Subcutaneous abdominal adipose tissue (tissue), 5 donors: Measurements from ENCODE around the gene LMNB1.
"Not testable (repeated sequence)": the region's sequence is repeated elsewhere in the genome, so short reads cannot be mapped to it uniquely, and the experiment has no call there.

Source experiments
- H3K27ac ChIP-seq: one replicate; pipeline ENCODE4 v1.7.0; 2013; ENCODE audit warnings: low read depth, mild to moderate bottlenecking, inconsistent platforms, low read length, moderate library complexity
- H3K27me3 ChIP-seq, 5 donors: one replicate each; pipeline ENCODE4 v1.7.0; 2013; ENCODE audit warnings: low read length in 5 of 5, inconsistent platforms in 1 of 5; ENCODE audit not compliant: control insufficient read depth in 5 of 5, insufficient read depth in 4 of 5
- H3K36me3 ChIP-seq, 5 donors: one replicate each; pipeline ENCODE4 v1.7.0; 2013; ENCODE audit warnings: low read length in 5 of 5; ENCODE audit not compliant: control insufficient read depth in 5 of 5, insufficient read depth in 5 of 5
- H3K4me1 ChIP-seq, 5 donors: one replicate each; pipeline ENCODE4 v1.7.0; 2013; ENCODE audit warnings: low read length in 5 of 5, mild to moderate bottlenecking in 3 of 5, moderate library complexity in 1 of 5; ENCODE audit not compliant: control insufficient read depth in 5 of 5, insufficient read depth in 5 of 5
- H3K4me3 ChIP-seq, 5 donors: one replicate each; pipeline ENCODE4 v1.7.0; 2013; ENCODE audit warnings: low read length in 5 of 5, low read depth in 1 of 5
- H3K9ac ChIP-seq, 5 donors: one replicate each; pipeline ENCODE4 v1.7.0; 2013; ENCODE audit warnings: low read length in 5 of 5, mild to moderate bottlenecking in 4 of 5, moderate library complexity in 3 of 5
- H3K9me3 ChIP-seq, 5 donors: one replicate each; pipeline ENCODE4 v1.7.0; 2013; ENCODE audit warnings: low read length in 5 of 5; ENCODE audit not compliant: control insufficient read depth in 5 of 5
- donor health status: healthy.
- donor health status: healthy.
- donor health status: healthy.
- donor health status: healthy.
- donor health status: healthy.

LMNB1 gene

GRCh38 chr5:126826619-126827215 lies 49.8 kb downstream of the LMNB1 start:
- peaks cover 0 to 5% (median 0%) of the 10 kb centered on the region in 5 donors for H3K36me3 ChIP-seq
- H3K27ac ChIP-seq, result no peak overlapping the region
- no peaks in the 10 kb centered on the region for H3K27me3 ChIP-seq

GRCh38 chr5:126829098-126829497 lies 52.2 kb downstream of the LMNB1 start:
- Histone ChIP-seq H3K9ac (no peak overlapping the region), H3K4me1 (no peaks in the 10 kb centered on the region), H3K4me3 (no peak overlapping the region), H3K9me3 (no peaks in the 10 kb centered on the region), H3K27me3 (no peaks in the 10 kb centered on the region), H3K27ac (no peak overlapping the region), H3K36me3 (peaks cover 0 to 5% (median 0%) of the 10 kb centered on the region in 5 donors)

More at GRCh38 chr5:126826619-126827215, 49.8 kb downstream of the LMNB1 start:
- Histone ChIP-seq H3K9me3 (no peaks in the 10 kb centered on the region), H3K4me3 (no peak overlapping the region), H3K4me1 (no peaks in the 10 kb centered on the region), H3K9ac (no peak overlapping the region)

GRCh38 chr5:126830061-126830460 lies 53.1 kb downstream of the LMNB1 start:
- Histone ChIP-seq H3K9ac (no peak overlapping the region), H3K9me3 (no peaks in the 10 kb centered on the region), H3K36me3 (peaks cover 0 to 5% (median 0%) of the 10 kb centered on the region in 5 donors), H3K4me3 (no peak overlapping the region), H3K27ac (no peak overlapping the region), H3K27me3 (no peaks in the 10 kb centered on the region), H3K4me1 (no peaks in the 10 kb centered on the region)

- H3K9ac ChIP-seq, result no peak overlapping the region
- H3K27ac ChIP-seq, result no peak overlapping the region
- no peaks in the 10 kb centered on the region for H3K4me1 ChIP-seq
- H3K4me3 ChIP-seq, result no peak overlapping the region
- peaks cover 0 to 5% (median 0%) of the 10 kb centered on the region in 5 donors for H3K36me3 ChIP-seq
- H3K27me3 ChIP-seq, result no peaks in the 10 kb centered on the region
- H3K9me3 ChIP-seq, result no peaks in the 10 kb centered on the region
Measured at GRCh38 chr5:126831156-126831555, 54.2 kb downstream of the LMNB1 start.

GRCh38 chr5:126836778-126837177 lies 59.8 kb downstream of the LMNB1 start:
- H3K9me3 ChIP-seq, result no peaks in the 10 kb centered on the region
- H3K4me3 ChIP-seq, result no peak overlapping the region
- H3K9ac ChIP-seq, result no peak overlapping the region
- H3K4me1 ChIP-seq, result no peaks in the 10 kb centered on the region
- H3K27me3 ChIP-seq, result no peaks in the 10 kb centered on the region
- no peaks in the 10 kb centered on the region for H3K36me3 ChIP-seq
- H3K27ac ChIP-seq, result no peak overlapping the region

GRCh38 chr5:126837242-126837641 lies 60.3 kb downstream of the LMNB1 start:
- Histone ChIP-seq H3K27me3 (no peaks in the 10 kb centered on the region), H3K9ac (no peak overlapping the region), H3K4me1 (no peaks in the 10 kb centered on the region), H3K27ac (no peak overlapping the region), H3K4me3 (no peak overlapping the region), H3K9me3 (no peaks in the 10 kb centered on the region), H3K36me3 (no peaks in the 10 kb centered on the region)

- Histone ChIP-seq H3K27me3 (no peaks in the 10 kb centered on the region), H3K36me3 (no peaks in the 10 kb centered on the region), H3K9me3 (no peaks in the 10 kb centered on the region), H3K9ac (no peak overlapping the region), H3K4me1 (no peaks in the 10 kb centered on the region), H3K4me3 (no peak overlapping the region), H3K27ac (no peak overlapping the region)
Measured at GRCh38 chr5:126837906-126838539, 61.1 kb downstream of the LMNB1 start.

- H3K9ac ChIP-seq, H3K36me3 ChIP-seq, H3K4me1 ChIP-seq, H3K27me3 ChIP-seq, H3K27ac ChIP-seq, H3K4me3 ChIP-seq, H3K9me3 ChIP-seq: not testable (repeated sequence)
Measured at GRCh38 chr5:126839407-126839806, 62.5 kb downstream of the LMNB1 start.

- H3K36me3 ChIP-seq, H3K9ac ChIP-seq, H3K27me3 ChIP-seq, H3K4me3 ChIP-seq, H3K9me3 ChIP-seq, H3K27ac ChIP-seq: not testable (repeated sequence)
- H3K4me1 ChIP-seq, result peaks cover 4 to 30% (median 26%) of the 10 kb centered on the region in 5 donors
Measured at GRCh38 chr5:126843375-126843774, 66.4 kb downstream of the LMNB1 start.

- H3K36me3 ChIP-seq, H3K9ac ChIP-seq, H3K9me3 ChIP-seq, H3K27me3 ChIP-seq, H3K27ac ChIP-seq: not testable (repeated sequence)
- Histone ChIP-seq H3K4me1 (peaks cover 4 to 43% (median 35%) of the 10 kb centered on the region in 5 donors), H3K4me3 (peak overlapping the region in 1 of 5 donors; percentile 22)
Measured at GRCh38 chr5:126845470-126846070, 68.6 kb downstream of the LMNB1 start.
